SK-N-SH (cell line): ENCODE data around the gene PUS1.

Experiments used
- CTCF ChIP-seq: fragments of 200-600 bp; sonication (generic); IDR thresholded peaks from 2 replicates; pipeline ENCODE4 v1.6.1; 2017; ENCODE audit warnings: antibody characterized with exemption, mild to moderate bottlenecking, moderate library complexity
- MAX ChIP-seq: IDR thresholded peaks from 2 replicates; pipeline ENCODE4 v1.4.0; 2012; ENCODE audit warnings: low read depth
- REST ChIP-seq: IDR thresholded peaks from 2 replicates; pipeline ENCODE4 v1.6.1; 2012; ENCODE audit warnings: mild to moderate bottlenecking, low read depth, low read length, moderate library complexity

- TF ChIP-seq CTCF (no peak), MAX (no peak), REST (no peak)
These were observed 65.5 kb downstream of the PUS1 start for GRCh38 chr12:131994589-131994988.
